HG03060 (cell line): ENCODE measurements around the gene ENTPD3.

Source experiments
- ATAC-seq: cut with Tn5 transposase; IDR thresholded peaks from one replicate; pipeline ENCODE4 v1.9.1; 2021; ENCODE audit warnings: low read depth, moderate number of reproducible peaks; ENCODE audit not compliant: unreplicated experiment

ENTPD3 gene, protein sequence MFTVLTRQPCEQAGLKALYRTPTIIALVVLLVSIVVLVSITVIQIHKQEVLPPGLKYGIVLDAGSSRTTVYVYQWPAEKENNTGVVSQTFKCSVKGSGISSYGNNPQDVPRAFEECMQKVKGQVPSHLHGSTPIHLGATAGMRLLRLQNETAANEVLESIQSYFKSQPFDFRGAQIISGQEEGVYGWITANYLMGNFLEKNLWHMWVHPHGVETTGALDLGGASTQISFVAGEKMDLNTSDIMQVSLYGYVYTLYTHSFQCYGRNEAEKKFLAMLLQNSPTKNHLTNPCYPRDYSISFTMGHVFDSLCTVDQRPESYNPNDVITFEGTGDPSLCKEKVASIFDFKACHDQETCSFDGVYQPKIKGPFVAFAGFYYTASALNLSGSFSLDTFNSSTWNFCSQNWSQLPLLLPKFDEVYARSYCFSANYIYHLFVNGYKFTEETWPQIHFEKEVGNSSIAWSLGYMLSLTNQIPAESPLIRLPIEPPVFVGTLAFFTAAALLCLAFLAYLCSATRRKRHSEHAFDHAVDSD

DNA sequence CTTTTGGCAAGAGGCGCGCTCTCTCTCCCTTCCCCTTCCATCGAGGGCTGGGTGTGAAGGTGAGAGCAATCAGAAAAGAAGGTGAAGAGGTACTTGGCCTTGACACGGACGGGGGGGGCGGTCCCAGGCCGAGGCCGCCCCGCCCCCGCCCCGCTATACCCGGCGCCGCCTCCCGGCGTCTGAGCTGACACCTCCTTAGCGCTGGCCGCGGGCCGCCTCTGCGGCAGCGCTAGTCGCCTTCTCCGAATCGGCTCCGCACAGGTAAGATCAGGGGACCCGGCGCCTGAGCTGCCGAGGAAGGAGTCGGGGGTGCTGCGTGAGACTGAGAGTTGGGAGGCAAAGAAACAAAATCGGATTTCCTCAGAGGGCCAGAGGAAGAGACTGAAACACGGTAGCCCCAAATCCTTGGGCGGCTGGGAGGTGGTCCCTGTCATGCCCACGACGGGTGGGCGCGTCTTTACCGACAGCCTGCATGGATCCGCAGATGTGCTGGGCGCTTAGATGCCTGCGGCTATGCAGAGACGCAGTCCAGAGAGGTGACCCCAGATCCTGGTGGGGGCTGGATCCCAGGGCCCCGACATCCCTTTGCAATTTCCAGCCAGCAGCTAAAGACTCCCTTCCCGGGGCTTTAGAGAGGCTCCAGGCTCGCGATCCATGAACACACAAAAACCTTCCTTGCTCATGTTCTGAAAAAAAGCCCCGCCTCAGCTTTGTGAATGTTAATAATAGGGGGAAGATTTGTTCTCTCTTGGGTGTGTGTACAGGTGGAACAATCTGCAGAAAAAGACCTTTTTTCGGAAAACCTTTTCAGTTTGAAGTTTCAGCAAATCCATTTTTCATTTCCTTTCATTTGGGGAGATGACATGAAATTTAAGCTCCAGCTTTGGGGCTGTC lies at the start of gene ENTPD3:
TSS of gene ENTPD3 (plus strand) at position 184 of the 894 bp plus-strand sequence. CDS start 874 bp downstream, outside the sequence.
- ATAC-seq = no peak

DNA sequence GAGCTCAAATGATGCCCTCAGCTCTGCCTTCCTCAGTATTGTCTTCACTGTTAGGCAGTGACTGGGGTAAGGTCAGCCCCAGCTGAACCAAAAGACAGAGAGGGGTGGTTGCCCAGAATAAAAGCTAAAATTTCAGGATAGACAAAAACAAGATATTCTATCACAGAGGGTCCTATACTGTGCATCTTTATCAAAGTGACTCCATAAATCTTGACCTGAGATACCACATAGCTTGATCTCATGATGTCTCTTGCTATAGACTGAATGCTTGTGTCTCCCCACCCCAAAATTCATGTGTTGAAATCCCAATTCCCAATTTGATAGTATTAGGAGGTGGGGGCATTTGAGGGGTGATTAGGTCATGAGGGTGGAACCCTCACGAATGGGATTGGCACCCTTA lies 47.1 kb upstream of the ENTPD3 start:
- ATAC-seq = no peak

DNA sequence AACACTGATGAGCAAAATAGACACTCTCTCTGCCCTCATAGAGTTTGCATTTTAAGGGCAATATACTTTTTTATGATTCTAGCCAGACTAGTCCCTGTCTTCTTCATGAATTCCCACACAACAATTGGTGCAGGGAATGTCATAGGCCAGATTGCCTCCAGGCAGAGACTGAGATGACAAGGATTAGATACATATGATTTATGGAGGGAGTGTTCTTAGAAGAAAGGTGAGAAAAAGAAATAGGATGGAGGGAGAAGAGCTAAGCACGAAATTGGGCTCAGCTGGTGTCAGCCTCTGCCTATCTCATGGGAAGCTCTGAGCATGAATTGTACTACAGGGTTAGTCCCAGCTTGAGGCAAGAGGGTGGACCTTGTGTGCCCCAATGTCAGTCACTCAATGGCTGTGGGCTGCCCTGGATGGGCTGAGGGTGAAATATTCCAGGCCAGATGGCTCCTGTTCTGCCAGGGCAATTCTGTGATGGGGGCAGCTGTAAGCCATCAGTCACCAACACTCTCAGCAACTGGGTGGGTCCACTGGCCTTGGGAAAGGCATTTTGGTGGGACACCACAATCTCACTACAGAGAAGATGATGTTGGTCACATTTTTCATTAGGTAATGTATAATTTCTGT lies 46.3 kb upstream of the ENTPD3 start:
- ATAC-seq = no peak

DNA sequence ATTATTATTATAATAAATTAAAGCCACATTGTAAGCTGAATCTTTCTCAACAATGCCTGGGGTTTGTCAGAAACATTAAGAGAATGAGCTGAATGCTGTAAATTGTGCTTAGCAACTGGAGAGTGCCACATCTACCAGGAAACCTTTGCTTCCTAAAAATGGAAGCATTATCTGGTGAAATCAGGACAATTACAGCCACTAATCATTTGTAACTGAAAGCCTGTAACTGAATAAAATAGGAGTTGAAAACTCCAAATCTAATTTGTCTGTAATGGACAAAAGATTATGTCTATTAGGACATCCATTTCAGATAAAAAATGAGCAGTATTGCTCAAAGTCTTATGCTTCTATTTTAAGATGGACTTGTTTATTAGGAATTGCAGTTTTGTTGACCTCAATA lies 45.3 kb upstream of the ENTPD3 start:
- ATAC-seq = no peak

DNA sequence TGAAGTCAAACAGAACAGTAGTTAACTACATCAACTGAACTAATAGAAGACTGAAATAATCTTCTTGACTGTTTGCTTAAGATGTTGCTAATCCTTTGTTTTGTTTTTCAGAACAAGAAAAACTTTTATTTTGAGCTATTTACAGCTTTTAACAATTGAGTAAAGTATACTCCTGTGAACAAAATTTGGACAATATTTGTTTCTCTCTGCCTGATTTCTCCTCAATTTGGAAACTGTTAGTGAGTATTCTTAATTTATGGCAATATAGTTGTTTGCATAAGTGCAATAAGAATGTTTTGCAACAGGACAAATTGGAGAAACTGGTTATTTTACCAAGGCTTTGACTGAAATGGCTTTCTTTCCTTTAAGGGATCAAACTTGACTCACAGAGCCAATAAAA lies 36.5 kb upstream of the ENTPD3 start:
- ATAC-seq = no peak

DNA sequence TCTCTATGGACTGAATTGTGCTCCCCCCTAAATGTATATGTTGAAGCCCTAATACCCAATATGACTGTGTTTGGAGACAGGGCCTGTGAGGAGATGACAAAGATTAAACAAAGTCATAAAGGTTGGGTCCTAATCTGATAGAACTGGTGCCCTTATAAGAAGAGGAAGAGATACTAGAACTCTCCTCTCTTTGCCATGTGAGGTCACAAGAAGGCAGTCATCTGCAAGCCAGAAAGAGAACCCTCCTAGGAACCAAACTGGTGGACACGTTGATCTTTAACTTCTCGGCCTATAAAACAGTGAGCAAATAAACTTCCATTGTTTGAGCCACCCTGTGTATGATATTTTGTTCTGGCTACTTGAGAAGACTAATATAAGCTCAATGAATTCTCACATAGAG lies 31.6 kb upstream of the ENTPD3 start:
- ATAC-seq = no peak

DNA sequence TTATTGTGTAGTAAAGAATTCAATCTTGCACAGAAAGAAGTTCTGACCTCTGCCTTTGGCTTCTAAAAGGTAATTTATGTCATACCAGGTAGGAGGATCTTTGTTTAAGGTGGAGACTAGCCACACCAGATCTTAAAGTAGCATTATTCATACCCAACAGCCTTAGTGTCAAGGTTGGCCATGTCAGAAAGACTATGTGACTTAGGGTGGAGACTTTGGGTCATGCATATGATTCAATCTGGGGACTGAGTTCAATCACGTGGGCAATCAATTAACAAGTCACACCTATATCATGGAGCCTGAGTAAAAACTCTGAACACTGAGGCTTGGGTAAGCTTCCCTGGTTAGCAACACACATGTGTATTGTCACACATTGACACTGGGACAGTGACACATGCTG lies 28.5 kb upstream of the ENTPD3 start:
- no peak for ATAC-seq

DNA sequence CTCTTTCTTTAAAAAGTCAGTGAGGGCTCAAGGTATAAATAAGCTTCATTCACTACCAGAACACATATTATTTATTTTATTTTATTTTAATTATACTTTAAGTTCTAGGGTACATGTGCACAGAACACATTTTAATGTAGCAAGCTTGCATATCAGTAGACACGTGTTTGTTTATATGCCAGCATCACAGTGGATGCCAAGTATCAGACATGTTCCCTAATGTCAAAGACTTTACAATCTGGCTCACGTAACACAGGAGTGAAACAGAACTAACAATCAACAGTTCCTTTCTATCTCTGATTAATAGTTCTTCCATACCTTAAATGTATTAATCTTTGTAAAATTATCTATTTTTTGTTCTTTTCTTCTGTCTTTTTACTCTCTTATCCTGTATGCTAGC lies 23.3 kb upstream of the ENTPD3 start:
- ATAC-seq = no peak

DNA sequence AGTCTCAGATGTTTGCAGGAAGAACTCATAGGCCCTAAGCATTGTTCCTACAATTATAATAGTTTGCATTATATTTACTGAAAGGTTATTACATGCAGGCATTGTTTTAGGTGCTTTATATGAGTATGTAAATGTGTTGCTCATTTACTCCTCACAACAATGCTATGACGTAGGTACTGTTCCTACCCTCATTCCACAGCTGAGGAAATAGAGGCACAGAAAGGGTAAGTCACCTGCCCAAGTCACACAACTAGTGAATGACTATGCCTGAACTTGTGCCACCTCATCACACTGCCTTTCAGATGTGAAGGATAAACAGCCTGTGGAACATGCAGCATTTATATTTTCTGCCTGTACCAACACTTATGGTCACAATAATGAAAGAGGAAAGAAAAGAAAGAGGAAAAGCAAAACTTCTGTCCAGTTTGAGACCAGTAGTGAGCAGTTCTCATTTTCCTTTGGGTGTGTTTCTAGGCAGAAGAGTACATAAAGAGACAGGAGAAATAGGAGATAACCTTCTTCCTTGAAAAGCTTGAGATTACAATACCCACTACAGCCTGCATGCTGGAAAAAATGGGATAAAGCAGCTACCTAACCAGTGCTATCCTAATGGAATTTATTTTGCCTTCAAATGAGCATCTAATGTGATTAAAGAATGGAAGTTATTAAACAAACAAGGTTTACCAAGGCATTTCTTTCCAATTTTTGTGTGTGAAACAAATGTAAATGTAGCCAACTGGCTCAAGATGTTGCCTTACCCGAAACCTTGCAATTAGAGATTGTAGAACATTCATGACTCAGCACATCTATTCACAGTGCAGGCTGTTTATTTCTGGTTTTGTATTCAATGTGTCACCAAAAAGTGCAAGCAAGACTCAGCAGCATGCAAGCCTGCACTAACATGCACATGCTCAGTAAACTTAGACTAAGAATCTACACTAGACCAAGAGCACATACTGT lies 20.5 kb upstream of the ENTPD3 start:
- ATAC-seq = no peak

DNA sequence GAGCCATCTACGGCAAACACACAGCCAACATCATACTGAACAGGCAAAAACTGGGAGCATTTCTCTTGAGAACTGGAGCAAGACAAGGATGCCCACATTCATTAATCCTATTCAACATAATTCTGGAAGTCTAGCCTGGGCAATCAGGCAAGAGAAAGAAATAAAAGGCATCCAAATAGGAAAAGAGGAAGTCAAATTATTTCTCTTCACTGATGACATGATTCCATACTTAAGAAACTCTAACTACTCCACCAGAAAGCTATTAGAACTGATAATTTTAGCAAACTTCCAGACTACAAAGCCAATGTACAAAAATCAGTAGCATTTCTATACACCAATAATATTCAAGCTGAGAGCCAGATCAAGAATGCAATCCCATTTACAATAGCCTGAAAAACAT lies 17.3 kb upstream of the ENTPD3 start:
- no peak for ATAC-seq

DNA sequence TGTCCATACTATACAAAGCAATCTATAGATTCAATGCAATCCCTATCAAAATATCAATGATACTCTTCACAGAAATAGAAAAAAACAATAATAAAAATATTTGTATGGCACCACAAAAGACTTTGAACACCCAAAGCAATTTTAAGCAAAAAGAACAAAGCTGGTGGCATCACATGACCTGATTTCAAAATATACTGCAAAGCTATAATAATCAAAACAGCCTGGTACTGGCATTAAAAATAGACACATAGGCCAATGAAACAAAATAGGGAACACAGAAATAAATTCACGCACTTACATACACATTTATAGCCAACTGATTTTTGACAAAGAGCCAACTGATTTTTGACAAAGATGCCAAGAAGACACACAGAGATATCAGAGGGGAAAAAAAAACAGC lies 9.2 kb upstream of the ENTPD3 start:
- ATAC-seq = no peak

DNA sequence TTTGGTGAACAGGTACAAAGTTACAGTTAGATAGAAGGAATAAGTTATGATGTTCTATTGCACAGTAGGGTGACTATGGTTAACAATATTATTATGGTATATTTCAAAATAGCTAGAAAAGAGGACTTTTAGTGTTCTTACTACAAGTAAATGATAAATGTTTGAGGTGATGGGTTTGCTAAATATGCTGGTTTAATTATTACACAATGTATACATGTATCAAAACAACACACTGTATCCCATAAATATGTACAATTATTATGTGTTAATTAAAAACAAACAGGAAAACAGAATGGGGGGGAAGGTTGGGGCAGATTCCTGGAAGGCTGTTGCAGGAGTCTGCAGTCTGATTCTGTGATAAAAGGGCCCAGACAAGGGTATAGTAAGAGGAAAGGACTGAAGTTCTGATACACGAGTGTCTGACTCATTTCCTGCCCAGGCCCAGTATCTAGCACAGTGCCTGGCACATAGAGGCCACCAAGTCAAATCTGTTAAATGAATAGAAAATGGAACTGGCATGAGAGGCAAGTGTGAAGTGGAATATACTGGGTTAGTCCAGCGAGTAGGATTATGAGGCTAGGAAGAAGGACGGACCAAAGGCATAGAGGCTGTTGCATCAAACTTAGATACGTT lies 7.2 kb upstream of the ENTPD3 start:
- ATAC-seq = no peak

DNA sequence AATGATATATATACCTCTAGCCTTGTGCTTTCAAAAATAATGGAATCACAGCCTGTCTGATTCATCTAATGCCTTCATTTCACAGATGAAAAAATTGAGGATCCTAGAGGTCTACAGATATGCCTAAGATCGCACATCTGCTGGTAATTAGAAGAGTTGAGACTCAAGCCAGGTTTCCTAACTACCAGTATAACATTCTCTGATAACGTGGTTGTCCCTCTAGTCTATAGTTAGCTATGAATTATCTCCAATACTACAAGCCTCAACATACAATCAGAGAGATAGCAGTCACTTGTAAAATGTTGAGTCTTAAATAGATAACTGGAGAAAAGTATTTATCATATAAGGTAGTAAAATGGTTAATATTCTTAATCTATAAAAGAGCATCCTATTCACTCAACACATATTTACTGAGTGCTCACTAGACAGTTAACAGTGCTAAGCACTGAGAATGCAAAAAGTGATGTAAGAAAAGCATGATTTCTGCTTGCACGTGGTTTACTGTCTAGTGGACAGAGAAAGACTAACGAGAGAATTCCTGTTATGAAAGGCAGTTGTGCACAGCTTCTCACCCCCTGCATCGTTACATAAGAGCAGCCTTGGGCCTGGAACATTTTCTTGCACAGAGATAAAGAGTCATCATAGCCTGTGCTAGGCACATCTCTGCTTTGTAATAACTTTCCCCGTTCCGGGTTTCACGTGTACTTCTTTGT lies 4.9 kb upstream of the ENTPD3 start:
- ATAC-seq = no peak

DNA sequence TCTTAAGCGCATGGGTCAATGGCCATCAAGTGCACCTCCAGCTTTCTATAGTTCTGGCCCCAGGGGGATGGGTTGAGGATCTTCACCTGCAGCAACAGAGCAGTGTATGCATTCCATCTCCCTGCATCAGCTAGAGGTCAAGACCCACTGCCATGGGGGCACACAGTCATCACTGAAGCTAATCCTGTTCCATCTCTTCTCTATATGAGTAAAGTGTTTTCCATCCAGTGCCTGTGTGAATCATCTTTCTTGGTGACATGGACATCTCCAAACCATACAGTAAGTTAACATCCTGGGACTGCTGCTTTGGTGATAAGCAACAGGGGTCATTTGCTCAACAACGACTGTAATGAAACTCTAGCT lies 4.4 kb upstream of the ENTPD3 start:
- no peak for ATAC-seq

DNA sequence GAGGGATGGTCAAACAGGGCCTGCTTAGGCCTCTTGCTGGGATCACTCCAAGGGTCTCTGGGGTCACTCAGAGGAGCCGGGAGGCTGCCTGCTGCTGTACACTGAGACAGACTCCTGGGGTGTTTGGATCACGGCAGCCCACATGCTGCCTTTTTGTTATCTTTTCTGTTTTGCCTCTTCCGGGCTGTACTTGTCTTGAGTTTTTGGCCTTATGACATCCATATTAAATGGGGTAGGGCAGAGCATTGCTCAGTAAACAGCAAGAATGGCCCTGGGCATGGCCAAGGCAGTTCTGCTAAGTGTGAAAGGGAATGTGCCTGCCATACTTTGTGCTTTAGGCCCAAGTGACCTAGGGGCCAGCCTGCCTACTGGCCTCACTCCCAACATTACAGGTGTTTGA lies 771 bp upstream of the ENTPD3 start:
- ATAC-seq = no peak

DNA sequence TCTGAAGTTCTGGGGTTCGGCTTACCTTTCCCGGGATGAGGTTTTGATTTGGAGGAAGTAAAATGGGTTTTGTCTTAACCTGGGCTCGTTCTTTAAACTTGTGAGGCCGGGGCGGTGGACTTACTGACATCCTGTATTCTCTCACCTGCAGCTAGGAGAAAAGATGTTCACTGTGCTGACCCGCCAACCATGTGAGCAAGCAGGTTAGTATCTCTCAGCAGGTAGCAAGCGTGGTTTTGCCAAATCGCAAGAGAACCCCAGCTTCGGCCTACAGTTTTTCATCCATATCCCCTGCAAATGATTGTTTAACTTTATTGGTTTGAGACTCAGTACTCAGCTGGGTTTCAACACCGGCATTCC lies 891 bp downstream of the ENTPD3 start:
- no peak for ATAC-seq

DNA sequence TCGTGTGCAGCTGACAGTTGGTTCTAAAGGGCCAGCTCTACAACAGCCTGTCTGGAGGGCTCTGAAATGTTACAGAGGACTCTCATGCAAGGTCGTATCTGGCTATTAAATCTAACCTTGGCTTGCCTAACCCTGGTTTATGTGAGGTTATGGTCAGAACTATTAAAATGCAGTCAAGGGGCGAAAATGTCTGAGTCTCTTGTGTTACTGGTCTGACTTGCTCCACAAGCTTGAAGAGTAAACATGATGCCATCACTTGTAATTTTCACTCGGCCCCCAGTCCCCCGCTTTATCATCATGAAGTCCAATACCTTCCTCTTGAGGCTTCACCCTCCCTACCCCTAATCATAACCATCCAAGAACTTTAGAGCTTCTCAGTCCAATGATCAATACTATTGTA lies 9.4 kb downstream of the ENTPD3 start:
- no peak for ATAC-seq

DNA sequence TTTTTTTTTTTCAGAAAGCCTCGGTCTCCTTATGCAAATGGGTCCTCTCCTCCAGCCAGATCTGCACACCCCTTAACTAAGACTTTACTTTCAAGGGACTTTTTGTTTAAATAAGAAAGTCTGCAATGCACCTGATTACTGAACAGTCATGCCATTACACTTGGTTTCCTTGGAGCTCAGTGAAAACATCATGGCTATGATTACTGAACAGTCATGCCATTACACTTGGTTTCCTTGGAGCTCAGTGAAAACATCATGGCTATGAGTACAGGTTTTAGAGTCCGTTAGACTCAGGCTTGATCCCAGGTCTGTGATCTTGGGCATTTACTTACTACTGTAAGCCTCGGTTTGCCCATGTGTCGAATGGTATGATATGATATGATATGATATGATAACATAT lies 10.1 kb downstream of the ENTPD3 start:
- no peak for ATAC-seq

DNA sequence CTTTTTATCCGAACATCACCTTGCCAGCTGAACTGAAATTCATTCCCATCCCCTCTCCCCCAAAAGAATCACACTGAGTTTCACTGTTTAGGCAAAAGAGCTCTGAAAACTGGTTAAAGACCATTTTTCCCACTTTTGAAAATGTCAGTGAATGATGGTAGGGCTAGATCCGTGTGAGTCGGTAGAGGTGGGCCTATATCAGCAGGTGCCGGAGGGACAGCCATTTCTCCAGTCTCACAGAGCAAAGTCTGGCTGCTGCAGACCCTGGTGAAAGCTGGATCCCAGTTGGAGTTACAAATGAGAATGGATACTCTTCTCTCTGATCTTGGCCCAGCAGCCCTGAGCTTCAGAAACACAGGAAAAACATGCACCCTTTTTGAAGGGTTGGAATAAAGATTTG lies 10.9 kb downstream of the ENTPD3 start:
- ATAC-seq = no peak
